BE2C (cell line): ENCODE results near the gene SRGAP3.

Experiments used
- DNase-seq: peaks from one replicate; pipeline ENCODE4 v3.0.0-alpha.2; 2020
- H3K27me3 ChIP-seq: fragments of 250-450 bp; sonication (Bioruptor Pico); 2 replicates; pipeline ENCODE4 v1.5.1; 2020; ENCODE audit warnings: mild to moderate bottlenecking
- H3K36me3 ChIP-seq: fragments of 250-450 bp; sonication (Bioruptor Pico); 2 replicates; pipeline ENCODE4 v1.5.1; 2020; ENCODE audit warnings: mild to moderate bottlenecking
- H3K4me1 ChIP-seq: fragments of 250-450 bp; sonication (Bioruptor Pico); 2 replicates; pipeline ENCODE4 v1.5.1; 2020
- H3K4me3 ChIP-seq: 2 replicates; pipeline ENCODE4 v1.5.1; 2011; ENCODE audit warnings: low read depth, low read length
- H3K9me3 ChIP-seq: fragments of 250-450 bp; sonication (Bioruptor Pico); 2 replicates; pipeline ENCODE4 v1.5.1; 2020
- CTCF ChIP-seq: IDR thresholded peaks from 2 replicates; pipeline ENCODE4 v1.5.1; 2012; ENCODE audit warnings: mild to moderate bottlenecking, low read depth, low read length

SRGAP3 gene

GRCh38 chr3:8972639-8973038, 276.8 kb downstream of the SRGAP3 start:
- no peaks in the 10 kb centered on the region for H3K36me3 ChIP-seq
- TF ChIP-seq CTCF = no peak
- H3K4me1 ChIP-seq = no peaks in the 10 kb centered on the region
- H3K9me3 ChIP-seq = no peaks in the 10 kb centered on the region
- H3K4me3 ChIP-seq = no peak overlapping the region
- DNase-seq = peak; percentile 64
- no peaks in the 10 kb centered on the region for H3K27me3 ChIP-seq

- Histone ChIP-seq H3K4me1 (no peaks in the 10 kb centered on the region), H3K27me3 (no peaks in the 10 kb centered on the region), H3K4me3 (no peak overlapping the region), H3K9me3 (no peaks in the 10 kb centered on the region), H3K36me3 (no peaks in the 10 kb centered on the region)
- TF ChIP-seq CTCF = peak; percentile 84
- DNase-seq = peak; percentile 44
Observed at GRCh38 chr3:8970971-8971589, 278.4 kb downstream of the SRGAP3 start.

- H3K4me3 ChIP-seq = no peak overlapping the region
Observed at GRCh38 chr3:8969241-8969640, 280.2 kb downstream of the SRGAP3 start.

GRCh38 chr3:8968375-8968882, 281.0 kb downstream of the SRGAP3 start:
- Histone ChIP-seq H3K27me3 (no peaks in the 10 kb centered on the region), H3K4me1 (no peaks in the 10 kb centered on the region), H3K36me3 (no peaks in the 10 kb centered on the region), H3K9me3 (no peaks in the 10 kb centered on the region), H3K4me3 (no peak overlapping the region)
- TF ChIP-seq CTCF = no peak
- no peak for DNase-seq

More at GRCh38 chr3:8969241-8969640, 280.2 kb downstream of the SRGAP3 start:
- Histone ChIP-seq H3K27me3 (no peaks in the 10 kb centered on the region), H3K36me3 (no peaks in the 10 kb centered on the region), H3K4me1 (no peaks in the 10 kb centered on the region), H3K9me3 (no peaks in the 10 kb centered on the region)
- no peak for DNase-seq
- no peak for TF ChIP-seq CTCF

GRCh38 chr3:8967553-8967952, 281.9 kb downstream of the SRGAP3 start:
- no peak for TF ChIP-seq CTCF

GRCh38 chr3:8966820-8967348, 282.6 kb downstream of the SRGAP3 start:
- no peak overlapping the region for H3K4me3 ChIP-seq
- TF ChIP-seq CTCF = no peak
- H3K27me3 ChIP-seq = no peaks in the 10 kb centered on the region
- no peaks in the 10 kb centered on the region for H3K9me3 ChIP-seq
- no peaks in the 10 kb centered on the region for H3K4me1 ChIP-seq
- DNase-seq = no peak
- no peaks in the 10 kb centered on the region for H3K36me3 ChIP-seq

More at GRCh38 chr3:8967553-8967952, 281.9 kb downstream of the SRGAP3 start:
- Histone ChIP-seq H3K27me3 (no peaks in the 10 kb centered on the region), H3K4me3 (no peak overlapping the region), H3K4me1 (no peaks in the 10 kb centered on the region), H3K36me3 (no peaks in the 10 kb centered on the region), H3K9me3 (no peaks in the 10 kb centered on the region)
- DNase-seq = no peak
